Sigmoid colon (tissue), 4 donors: ENCODE data around the gene PLCL1.

ENCODE experiments used
- POLR2A ChIP-seq, 2 donors: fragments of 450-650 bp; IDR thresholded peaks; one replicate each; pipeline ENCODE4 v1.6.1; 2016; ENCODE audit warnings: antibody characterized with exemption in 2 of 2, mild to moderate bottlenecking in 2 of 2, moderate library complexity in 2 of 2
- POLR2AphosphoS5 ChIP-seq, 4 donors: sonication (generic); formaldehyde crosslinking; IDR thresholded peaks; one replicate each; pipeline ENCODE4 v1.6.1; 2017; ENCODE audit warnings: antibody characterized with exemption in 4 of 4
- TF ChIP-seq, protein P1 (sequence below), 4 experiments: fragments of 450-650 bp in 3 of 4; fragments of 200-600 bp in 1 of 4; IDR thresholded peaks; one replicate each; pipeline ENCODE4 v1.5.1; 2016 to 2019; ENCODE audit warnings: antibody characterized with exemption in 4 of 4, mild to moderate bottlenecking in 3 of 4, moderate library complexity in 2 of 4

GRCh38 chr2:197972587-197972986 is 168.2 kb downstream of the PLCL1 start:
- TF ChIP-seq POLR2A (IDR thresholded peaks at IDR 0.05) (no peak), POLR2AphosphoS5 (IDR thresholded peaks at IDR 0.05) (no peak)
- TF ChIP-seq, protein P1, sequence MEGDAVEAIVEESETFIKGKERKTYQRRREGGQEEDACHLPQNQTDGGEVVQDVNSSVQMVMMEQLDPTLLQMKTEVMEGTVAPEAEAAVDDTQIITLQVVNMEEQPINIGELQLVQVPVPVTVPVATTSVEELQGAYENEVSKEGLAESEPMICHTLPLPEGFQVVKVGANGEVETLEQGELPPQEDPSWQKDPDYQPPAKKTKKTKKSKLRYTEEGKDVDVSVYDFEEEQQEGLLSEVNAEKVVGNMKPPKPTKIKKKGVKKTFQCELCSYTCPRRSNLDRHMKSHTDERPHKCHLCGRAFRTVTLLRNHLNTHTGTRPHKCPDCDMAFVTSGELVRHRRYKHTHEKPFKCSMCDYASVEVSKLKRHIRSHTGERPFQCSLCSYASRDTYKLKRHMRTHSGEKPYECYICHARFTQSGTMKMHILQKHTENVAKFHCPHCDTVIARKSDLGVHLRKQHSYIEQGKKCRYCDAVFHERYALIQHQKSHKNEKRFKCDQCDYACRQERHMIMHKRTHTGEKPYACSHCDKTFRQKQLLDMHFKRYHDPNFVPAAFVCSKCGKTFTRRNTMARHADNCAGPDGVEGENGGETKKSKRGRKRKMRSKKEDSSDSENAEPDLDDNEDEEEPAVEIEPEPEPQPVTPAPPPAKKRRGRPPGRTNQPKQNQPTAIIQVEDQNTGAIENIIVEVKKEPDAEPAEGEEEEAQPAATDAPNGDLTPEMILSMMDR (IDR thresholded peaks at IDR 0.05): no peak
